ENCODE data around the gene ESPN.

The ESPN gene

DNA sequence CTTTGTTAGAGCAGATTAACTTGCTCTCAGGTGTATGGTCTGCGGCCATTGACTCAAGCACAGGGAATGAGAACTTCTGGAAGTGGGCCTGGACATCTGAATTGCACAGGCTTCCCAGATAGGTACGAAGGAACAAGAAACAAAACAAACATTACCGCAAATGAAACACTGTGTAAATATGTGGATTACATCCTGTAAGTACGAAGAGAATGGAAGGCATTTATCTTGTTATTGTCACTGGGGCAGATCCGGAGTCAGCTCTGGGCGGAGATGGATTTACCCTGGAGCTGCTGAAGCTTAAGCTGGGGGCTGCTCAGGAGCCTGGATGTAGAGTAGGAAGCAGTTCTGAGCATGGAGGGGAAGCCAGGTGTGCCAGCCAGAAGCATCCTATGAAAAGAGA is 11.7 kb upstream of the ESPN start:
- H3K9me3 ChIP-seq (ENCODE audit: control insufficient read depth, insufficient read depth, low read depth, low read length), result no peaks in the 10 kb centered on the region
- no peaks in the 10 kb centered on the region; the same call in 1 of the 2 replicates for H3K4me1 ChIP-seq (ENCODE audit: control insufficient read depth, insufficient read depth, low read length)
- TF ChIP-seq, protein P1, sequence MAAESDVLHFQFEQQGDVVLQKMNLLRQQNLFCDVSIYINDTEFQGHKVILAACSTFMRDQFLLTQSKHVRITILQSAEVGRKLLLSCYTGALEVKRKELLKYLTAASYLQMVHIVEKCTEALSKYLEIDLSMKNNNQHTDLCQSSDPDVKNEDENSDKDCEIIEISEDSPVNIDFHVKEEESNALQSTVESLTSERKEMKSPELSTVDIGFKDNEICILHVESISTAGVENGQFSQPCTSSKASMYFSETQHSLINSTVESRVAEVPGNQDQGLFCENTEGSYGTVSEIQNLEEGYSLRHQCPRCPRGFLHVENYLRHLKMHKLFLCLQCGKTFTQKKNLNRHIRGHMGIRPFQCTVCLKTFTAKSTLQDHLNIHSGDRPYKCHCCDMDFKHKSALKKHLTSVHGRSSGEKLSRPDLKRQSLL (tag by site-specific recombination; IDR thresholded peaks at IDR 0.05), result 0 out of 2 replicates have a peak, but pooled peaks have one; percentile 8
- no peak for TF ChIP-seq KLF1 (tag by site-specific recombination; IDR thresholded peaks at IDR 0.05)
- POLR2A ChIA-PET, result interaction anchor here (0.5 kb wide), 1 partner anchor 251 kb away, joined by 4 read pairs; no protein-coding TSS in a partner anchor
- no peaks in the 10 kb centered on the region for H3K36me3 ChIP-seq (ENCODE audit: control insufficient read depth in 2 of 2, insufficient read depth in 1 of 2, low read length in 2 of 2)
- H3K27ac ChIP-seq (ENCODE audit: extremely low read depth, low read depth, low read length), result no peak overlapping the region
- H3K4me3 ChIP-seq (ENCODE audit: low read depth, low read length), result no peak overlapping the region
- CTCF ChIA-PET, result interaction anchor here (0.6 to 4.6 kb wide), 9 partner anchors 8 to 166 kb away, joined by 3 to 33 read pairs (median 13); partner anchors contain the start of gene TAS1R1

DNA sequence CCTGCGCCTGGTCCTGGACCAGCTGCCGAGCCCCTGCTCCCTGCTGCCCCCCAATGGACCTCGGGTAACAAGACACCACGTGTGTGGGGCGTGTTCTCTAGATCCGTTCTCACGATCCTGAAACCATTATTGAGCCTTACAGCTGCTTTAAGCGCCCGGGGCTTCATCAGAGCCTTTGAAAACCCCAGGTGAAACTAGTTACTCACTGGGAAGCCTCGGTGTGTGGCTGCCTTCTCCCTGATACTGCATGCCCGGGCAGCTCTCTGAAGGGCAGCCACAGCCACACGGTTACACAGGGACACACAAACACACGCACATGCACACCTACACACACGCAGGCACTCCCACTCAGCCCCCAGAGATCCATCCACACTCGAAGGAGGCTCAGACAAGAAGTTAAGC is 10.1 kb upstream of the ESPN start:
- Histone ChIP-seq H3K4me1 (ENCODE audit: control insufficient read depth, insufficient read depth, low read length) (no peaks in the 10 kb centered on the region; the same call in 1 of the 2 replicates), H3K9me3 (ENCODE audit: control insufficient read depth, insufficient read depth, low read depth, low read length) (no peaks in the 10 kb centered on the region), H3K4me3 (ENCODE audit: low read depth, low read length) (no peak overlapping the region), H3K36me3 (ENCODE audit: control insufficient read depth in 2 of 2, insufficient read depth in 1 of 2, low read length in 2 of 2) (no peaks in the 10 kb centered on the region), H3K27ac (ENCODE audit: extremely low read depth, low read depth, low read length) (peak overlapping the region; percentile 26; the same call in 1 of the 2 replicates)
- ChIA-PET CTCF (interaction anchor here (0.6 to 4.6 kb wide), 22 partner anchors 9 to 1607 kb away, joined by 3 to 33 read pairs (median 4); partner anchors contain the start of genes ACOT7 and PLEKHG5), POLR2A (interaction anchor here (1.8 kb wide), 1 partner anchor 9 kb away, joined by 4 read pairs; no protein-coding TSS in a partner anchor)
- TF ChIP-seq, protein P2, sequence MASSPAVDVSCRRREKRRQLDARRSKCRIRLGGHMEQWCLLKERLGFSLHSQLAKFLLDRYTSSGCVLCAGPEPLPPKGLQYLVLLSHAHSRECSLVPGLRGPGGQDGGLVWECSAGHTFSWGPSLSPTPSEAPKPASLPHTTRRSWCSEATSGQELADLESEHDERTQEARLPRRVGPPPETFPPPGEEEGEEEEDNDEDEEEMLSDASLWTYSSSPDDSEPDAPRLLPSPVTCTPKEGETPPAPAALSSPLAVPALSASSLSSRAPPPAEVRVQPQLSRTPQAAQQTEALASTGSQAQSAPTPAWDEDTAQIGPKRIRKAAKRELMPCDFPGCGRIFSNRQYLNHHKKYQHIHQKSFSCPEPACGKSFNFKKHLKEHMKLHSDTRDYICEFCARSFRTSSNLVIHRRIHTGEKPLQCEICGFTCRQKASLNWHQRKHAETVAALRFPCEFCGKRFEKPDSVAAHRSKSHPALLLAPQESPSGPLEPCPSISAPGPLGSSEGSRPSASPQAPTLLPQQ (tag by site-specific recombination; IDR thresholded peaks at IDR 0.05), result no peak
- TF ChIP-seq ZFHX2 (tag by site-specific recombination; conservative IDR thresholded peaks at IDR 0.05) (peak; percentile 98), SP7 (tag by site-specific recombination; IDR thresholded peaks at IDR 0.05) (0 out of 2 replicates have a peak, but pooled peaks have one; percentile 11), ZBTB8A (tag by site-specific recombination; IDR thresholded peaks at IDR 0.05) (0 out of 2 replicates have a peak, but pooled peaks have one; percentile 24), ZIC2 (tag by site-specific recombination; IDR thresholded peaks at IDR 0.05) (peak; percentile 96), KLF9 (tag by site-specific recombination; IDR thresholded peaks at IDR 0.05; ENCODE audit: low read depth) (peak; percentile 31; the same call in 1 of the 2 replicates), ZBTB1 (tag by site-specific recombination; IDR thresholded peaks at IDR 0.05) (no peak), EGR2 (tag by site-specific recombination; IDR thresholded peaks at IDR 0.05; ENCODE audit: low read depth) (peak; percentile 91), KLF16 (tag by site-specific recombination; IDR thresholded peaks at IDR 0.05) (0 out of 2 replicates have a peak, but pooled peaks have one; percentile 20), SP3 (tag by site-specific recombination; IDR thresholded peaks at IDR 0.05) (no peak)
- TF ChIP-seq, protein P1 (tag by site-specific recombination; IDR thresholded peaks at IDR 0.05), result 0 out of 2 replicates have a peak, but pooled peaks have one; percentile 29
- TF ChIP-seq, protein P3, sequence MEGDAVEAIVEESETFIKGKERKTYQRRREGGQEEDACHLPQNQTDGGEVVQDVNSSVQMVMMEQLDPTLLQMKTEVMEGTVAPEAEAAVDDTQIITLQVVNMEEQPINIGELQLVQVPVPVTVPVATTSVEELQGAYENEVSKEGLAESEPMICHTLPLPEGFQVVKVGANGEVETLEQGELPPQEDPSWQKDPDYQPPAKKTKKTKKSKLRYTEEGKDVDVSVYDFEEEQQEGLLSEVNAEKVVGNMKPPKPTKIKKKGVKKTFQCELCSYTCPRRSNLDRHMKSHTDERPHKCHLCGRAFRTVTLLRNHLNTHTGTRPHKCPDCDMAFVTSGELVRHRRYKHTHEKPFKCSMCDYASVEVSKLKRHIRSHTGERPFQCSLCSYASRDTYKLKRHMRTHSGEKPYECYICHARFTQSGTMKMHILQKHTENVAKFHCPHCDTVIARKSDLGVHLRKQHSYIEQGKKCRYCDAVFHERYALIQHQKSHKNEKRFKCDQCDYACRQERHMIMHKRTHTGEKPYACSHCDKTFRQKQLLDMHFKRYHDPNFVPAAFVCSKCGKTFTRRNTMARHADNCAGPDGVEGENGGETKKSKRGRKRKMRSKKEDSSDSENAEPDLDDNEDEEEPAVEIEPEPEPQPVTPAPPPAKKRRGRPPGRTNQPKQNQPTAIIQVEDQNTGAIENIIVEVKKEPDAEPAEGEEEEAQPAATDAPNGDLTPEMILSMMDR (tag by site-specific recombination; IDR thresholded peaks at IDR 0.05), result peak; percentile 84

DNA sequence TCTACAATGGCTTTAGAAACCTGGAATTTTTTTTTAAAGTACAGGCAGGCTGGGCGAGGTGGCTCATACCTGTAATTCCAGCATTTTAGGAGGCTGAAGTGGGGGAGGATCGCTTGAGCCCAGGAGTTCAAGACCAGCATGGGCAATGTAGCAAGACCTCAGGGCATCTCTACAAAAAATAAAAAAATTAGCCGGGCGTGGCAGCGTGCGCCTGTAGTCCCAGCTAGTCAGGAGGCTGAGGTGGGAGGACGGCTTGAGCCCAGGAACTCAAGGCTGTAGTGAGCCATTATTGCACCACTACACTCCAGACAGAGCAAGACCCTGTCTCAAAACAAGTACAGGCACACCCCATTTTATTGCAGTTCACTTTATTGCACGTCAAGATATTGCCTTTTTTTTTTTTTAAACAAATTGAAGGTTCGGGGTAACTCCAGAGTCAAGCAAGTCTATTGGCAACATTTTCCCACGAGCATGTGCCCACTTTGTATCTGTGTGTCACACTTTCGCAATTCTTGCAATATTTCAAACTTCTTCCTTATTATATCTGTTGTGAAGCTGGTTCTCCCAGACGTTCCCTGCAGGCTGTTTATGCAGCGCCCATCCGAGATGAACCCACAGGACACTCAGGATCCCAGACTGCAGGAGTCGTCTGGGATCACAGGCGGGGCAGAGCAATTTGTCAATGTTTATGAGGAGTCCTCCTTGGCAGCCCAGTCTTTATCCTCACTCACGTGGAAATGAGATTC is 9.5 kb upstream of the ESPN start:
- CTCF ChIA-PET, result interaction anchor here (0.6 to 4.6 kb wide), 21 partner anchors 8 to 1606 kb away, joined by 3 to 33 read pairs (median 5); partner anchors contain the start of gene PLEKHG5
- H3K27ac ChIP-seq (ENCODE audit: extremely low read depth, low read depth, low read length), result peak overlapping the region; percentile 26; the same call in 1 of the 2 replicates
- POLR2A ChIA-PET, result interaction anchor here (1.8 kb wide), 1 partner anchor 8 kb away, joined by 4 read pairs; no protein-coding TSS in a partner anchor

More for the DNA sequence above, 9.5 kb upstream of the ESPN start:
- H3K36me3 ChIP-seq (ENCODE audit: control insufficient read depth in 2 of 2, insufficient read depth in 1 of 2, low read length in 2 of 2), result no peaks in the 10 kb centered on the region
- H3K9me3 ChIP-seq (ENCODE audit: control insufficient read depth, insufficient read depth, low read depth, low read length), result no peaks in the 10 kb centered on the region
- H3K4me1 ChIP-seq (ENCODE audit: control insufficient read depth, insufficient read depth, low read length), result no peaks in the 10 kb centered on the region; the same call in 1 of the 2 replicates
- TF ChIP-seq ZBTB17 (tag by site-specific recombination; IDR thresholded peaks at IDR 0.05) (0 out of 2 replicates have a peak, but pooled peaks have one; percentile 12), ZNF2 (tag by site-specific recombination; IDR thresholded peaks at IDR 0.05) (no peak), PRDM4 (tag by site-specific recombination; IDR thresholded peaks at IDR 0.05) (no peak), ZNF626 (tag by site-specific recombination; IDR thresholded peaks at IDR 0.05) (no peak), ZFHX2 (tag by site-specific recombination; conservative IDR thresholded peaks at IDR 0.05) (no peak), ZNF843 (tag by site-specific recombination; IDR thresholded peaks at IDR 0.05) (no peak)
- H3K4me3 ChIP-seq (ENCODE audit: low read depth, low read length), result no peak overlapping the region
